Fibroblast of skin of left quadriceps (primary cell): ENCODE data around the gene C18orf63.
"Not testable (repeated sequence)": the region's sequence is repeated elsewhere in the genome, so short reads cannot be mapped to it uniquely, and the experiment has no call there.

Experiments used
- DNase-seq, 2 experiments: peaks; one replicate each; pipeline ENCODE4 v3.0.0-alpha.2; 2013; ENCODE audit warnings: low read depth in 2 of 2

C18orf63 gene

DNA sequence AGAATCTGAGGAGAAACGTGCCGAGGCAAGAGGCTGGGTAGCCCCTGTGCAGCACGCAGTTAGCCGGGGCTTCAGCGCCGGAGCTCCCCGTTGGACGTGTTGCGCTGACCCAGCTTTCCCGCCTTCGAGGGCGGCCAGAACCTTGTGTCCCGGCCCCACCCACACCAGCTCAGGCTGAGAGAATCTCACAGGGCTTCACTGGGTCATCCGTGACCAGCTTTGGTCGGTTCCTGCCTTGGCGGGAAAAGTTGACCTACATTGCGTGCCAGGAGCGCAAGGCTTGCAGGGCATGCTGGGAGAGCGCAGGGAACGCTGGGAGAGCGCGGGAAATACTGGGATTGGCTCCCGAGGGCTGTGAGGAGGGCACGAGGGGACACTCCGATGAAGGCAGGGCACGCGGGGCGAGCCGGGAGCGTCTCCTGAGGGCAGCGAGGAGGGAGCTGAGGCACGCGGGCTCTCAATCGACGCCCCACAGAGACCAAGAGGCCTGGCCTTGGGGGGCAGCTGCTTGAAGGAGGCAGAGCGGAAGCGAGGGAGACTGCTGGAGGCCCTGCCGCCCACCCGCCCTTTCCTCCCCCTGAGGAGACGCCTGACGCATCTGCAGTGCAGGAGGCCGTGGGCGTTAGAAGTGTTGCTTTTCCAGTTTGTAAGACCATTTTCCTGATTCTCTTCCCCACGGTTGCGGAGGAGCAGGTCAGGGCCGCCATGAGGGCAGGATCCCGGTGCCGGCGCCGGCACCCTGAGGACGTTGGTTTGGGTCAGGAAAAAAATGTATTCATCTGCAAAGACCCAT is at the start of gene C18orf63:
Gene C18orf63 (plus strand): TSS at position 376 of the 793 bp plus-strand sequence. CDS start 2,027 bp downstream, outside the sequence.
- DNase-seq, result no peak

DNA sequence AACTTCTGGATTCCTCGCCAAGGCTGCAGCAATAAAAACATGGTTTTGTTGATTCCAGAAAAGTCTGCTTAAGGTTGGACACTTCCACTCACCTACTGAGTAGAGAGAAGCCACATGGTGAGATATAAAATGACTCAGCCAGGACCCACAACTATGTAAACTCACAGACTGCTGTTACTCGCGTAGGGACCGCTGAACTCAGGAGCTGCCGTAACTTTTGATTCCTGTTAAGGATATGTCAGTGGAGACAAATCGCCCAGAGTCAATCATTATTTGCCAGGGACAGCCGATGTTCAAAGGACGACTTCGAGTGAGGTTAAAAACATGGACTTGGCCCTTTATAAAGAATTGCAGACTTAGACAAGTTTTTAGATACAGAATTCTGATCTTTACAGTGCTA is 49.5 kb upstream of the C18orf63 start:
- no peak for DNase-seq

DNA sequence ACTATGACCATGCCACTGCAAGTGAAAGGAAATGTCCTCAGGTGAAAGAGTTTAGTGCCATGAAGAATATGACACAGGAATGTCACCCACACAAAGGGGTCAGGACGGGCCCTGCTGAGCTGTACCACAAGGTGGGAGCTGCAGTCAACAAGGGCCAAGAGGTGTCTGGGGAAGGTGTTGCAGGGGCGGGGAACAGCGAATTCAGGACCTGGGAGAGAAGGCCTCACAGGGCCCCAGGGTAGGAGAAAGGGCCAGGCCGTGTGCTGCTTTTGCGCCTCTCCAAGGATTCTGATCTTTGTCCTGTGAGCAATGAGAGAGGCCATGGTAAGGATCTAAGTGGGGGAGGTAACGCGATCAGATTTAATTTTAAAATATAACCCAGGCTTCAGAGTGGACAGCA is 47.5 kb upstream of the C18orf63 start:
- DNase-seq, result no peak

DNA sequence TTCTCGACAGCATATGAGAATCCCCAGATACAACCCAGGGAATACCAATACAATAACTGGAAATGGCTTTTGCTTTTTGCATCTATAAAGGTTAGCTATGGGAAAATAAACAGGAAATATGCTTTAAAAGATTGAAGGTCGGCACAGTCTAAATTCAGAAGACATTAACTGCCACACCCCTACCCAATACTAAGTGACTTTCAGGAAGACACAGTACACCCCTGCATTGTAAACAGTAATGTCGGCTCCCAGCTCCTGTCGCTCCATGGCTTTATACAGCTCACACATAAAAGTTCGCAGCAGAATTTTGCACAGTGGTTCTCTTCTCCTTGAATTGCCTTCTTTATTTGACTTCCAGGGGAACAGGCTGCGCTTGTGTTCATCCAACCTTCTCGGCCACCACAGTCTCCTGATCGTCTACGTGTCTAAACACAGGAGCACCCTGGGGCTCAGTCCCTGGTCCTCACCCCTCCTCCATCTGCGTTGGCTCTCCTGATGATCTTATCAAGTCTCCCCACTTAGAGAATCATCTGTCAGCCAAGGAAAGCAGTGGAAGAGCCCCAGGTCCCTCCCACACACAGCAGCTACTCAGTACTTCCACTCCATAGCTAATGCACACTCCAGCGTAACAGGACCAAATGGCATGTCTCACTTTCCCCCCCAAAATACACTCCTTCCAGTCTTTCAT is 46.6 kb upstream of the C18orf63 start:
- DNase-seq, result no peak

DNA sequence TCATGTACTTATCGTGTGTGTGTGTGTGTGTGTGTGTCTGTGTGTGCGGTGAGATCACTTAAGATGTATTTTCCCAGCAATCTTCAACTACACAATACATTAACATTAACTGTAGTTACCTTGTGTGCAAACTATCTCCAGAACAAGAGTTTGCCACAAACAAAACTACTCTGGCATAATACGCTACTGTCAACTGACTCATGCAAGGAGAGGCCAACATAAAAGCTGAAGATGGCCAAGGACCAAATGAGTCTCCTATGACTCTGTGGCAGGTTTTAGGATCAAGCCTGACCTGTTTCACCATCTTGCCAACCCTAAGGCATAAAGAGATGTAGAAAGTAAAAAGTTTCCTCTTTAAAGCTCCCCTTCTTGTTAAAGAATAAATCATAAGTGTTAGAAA is 44.0 kb upstream of the C18orf63 start:
- no peak for DNase-seq

DNA sequence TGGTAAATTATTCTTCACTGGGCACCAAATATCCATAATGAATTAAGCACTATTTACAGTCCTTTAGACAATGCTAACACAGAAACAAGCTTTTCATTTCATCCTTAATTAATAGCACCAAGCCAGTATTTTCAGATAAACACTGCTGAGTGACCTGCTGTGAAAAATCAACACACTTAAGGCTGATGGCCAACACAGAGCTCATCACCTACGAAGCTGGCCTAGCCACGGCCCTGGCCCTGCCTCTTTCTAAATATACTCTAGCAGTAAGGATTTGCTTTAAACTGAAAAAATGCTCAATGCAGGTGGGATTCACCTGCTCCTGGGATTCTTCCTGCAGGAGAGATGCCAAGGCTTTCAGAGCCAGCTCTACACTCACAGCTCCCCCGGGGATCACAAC is 42.2 kb upstream of the C18orf63 start:
- DNase-seq, result no peak

DNA sequence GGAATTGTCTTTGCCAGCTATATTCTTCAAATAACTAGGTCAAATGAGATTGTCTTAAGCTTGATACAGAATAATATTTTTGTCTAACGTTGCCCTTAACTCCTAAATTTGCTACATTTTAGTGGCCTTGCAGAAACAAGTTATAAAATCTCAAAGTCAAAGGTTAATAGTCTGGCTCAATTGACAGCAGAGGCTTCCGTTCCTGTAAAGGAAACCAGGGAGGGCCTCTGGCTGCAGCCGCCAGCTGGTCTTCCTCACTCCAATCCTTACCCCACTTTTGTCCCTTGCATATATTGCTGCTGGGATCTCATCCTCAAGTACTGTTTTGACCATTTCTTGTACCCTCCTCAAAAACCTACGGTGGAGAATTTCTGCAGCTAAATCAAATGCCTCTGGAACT is 40.9 kb upstream of the C18orf63 start:
- DNase-seq, result no peak

DNA sequence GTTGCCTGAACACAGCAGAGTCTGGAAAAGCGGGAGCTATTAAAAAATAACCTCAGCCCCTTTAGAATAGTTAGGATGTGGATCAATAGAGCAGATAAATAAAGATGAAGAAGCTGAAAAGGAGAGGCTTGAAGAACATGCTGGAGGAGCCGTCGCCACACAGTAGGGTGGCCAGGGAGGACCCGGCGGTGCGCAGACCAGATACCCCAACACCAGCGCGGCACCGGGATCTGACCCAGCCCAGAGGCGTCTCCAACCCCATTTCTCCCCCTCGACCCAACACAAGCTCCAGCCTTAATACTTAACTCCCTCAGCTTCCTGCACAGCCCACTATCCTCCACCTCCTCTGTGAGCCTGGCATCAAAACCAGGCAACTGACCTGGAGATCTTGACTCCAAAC is 39.9 kb upstream of the C18orf63 start:
- no peak for DNase-seq

DNA sequence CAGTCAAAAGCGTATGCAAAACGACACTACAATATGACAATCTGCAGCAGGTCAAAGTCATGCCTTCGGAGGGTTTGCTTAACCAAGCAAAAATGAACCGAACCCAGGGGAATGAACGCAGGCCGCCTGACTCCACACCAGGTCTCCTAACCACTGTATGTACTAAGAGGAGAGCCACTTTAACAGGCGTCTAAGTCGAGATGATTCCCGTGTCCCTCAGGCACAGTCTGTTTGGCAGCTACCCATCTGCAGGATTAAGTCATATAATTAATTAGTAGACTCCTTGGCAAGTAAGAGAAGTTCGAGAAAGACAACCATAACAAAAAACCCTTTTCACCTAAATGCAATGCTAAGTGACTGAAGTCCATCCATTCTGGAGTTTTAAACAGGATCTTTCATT is 39.0 kb upstream of the C18orf63 start:
- DNase-seq, result no peak

DNA sequence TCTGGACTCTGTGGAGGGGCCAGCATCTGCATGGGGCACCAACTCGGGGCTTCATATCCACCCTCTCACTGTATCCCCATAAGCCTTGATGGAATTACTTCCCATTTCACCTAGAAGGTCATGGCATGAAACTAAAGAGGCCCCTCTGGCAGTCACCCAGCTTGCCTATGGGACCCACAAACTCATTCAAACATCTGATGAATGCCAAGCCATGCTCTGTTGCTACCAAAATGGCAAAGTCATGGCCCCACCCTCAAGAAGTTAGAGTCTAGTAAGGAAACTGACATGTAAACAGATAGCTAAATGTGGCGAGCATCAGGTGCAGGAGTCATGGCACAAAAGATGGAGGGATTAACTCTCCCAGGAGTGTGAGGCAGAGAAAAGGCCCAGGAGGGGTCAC is 38.3 kb upstream of the C18orf63 start:
- no peak for DNase-seq

DNA sequence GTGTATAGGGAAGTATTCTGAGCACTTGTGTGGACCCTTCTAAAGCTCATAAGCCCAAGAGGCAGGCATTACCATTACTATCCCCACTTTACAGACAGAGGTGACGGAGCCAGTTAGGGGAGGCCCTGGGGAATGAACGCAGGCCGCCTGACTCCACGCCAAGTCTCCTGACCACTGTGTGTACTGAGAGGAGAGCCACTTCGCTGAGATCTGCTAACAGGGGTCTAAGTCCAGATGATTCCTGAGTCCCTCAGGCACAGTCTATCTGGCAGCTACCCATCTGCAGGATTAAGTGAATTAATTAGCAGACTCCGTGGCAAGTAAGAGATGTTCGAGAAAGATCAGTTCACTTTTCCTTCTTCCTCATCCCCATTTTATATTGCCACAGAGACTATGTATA is 37.6 kb upstream of the C18orf63 start:
- no peak for DNase-seq

DNA sequence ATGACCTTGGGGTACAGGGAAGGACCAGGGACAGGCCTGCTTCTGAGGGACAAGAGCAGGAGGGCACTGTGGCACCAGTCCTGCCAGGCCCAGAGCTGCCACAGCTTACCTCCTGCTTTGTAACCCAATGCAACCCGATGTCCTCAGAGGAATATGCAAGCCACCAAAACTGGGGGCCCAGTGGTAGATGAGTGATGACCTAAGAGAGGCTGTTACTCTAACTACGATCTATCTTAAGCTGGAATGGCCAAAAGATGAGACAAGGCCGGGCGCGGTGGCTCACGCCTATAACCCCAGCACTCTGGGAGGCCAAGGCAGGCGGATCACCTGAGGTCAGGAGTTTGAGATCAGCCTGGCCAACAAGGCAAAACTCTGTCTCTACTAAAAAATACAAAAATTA is 36.7 kb upstream of the C18orf63 start:
- no peak for DNase-seq

DNA sequence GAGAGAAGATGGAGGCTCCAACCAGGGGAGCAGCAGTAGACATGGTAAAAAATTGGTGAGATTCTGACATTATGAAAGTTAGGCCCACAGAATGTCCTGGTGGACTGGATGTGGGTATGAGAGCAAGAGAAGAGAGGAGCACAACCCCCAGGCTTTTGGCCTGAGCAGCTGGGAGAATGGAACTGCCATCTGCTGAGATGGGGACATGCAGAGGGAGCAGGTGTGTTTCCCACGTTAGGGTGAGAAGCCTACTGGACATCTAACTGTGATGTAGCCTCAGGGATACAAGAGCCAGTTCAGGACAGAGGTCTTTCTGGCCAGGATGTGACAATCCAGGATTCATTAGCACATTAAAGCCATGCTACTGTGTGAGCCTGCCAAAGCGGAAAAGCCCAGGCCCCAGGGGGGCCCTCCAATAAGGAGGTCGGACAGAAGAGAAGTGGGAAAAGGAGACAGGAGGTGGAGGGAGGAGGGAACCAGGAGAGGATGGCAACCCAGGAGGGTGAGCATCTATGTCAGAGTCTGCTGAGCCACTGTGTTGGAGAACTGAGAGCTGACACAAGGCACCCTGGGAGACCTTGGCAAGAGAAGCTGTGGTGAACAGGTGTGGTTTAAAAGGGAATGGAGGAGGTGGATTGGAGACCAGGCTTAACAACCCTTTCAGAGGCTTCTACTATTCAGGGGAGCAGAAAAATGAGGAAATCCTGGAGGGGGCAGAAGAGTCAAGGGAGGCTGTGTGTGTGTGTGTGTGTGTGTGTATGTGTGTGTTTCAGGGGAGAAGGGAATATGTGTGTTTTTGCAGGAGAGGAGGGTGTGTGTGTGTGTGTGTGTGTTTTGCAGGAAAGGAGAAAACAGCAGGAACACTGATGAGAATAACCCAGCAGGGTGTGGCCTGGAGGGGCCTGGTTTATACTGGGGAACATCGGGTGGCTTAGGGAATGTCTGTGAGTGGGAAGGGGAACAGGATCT is 34.3 kb upstream of the C18orf63 start:
- DNase-seq, result no peak

DNA sequence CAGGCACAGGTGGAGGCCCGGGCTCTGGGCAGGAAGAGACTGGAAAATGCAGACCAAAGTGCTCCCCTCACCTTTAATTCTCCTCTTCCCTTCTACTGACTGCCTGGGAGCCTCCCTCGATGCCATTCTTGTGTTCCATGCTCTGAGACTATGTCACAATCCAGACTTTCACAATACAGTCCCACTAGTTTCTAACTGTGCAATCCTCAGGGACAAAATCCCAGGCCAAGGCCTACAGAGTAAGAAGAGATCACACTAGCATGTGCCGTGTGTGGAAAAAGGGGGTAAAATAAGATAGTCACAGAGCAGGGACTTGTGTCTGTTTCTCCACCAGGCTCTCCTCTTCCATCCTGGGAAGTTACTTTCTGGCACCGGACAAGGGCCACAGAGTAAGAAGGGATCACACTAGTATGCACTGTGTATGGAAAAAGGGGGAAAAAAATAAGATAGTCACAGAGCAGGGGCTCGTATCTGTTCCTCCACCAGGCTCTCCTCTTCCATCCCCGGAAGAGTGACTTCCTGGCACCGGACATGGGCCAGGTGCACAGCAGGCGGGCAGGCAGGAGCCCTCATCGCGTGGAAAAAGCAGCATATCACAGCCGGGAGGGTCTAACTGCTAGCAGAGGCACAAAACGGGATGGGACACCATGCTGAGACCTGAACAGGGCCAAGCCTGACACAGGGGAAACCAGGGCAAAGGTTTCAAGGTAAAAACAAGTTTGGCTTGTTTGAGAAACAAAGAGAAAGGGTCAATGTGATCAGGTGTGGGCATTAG is 33.5 kb upstream of the C18orf63 start:
- DNase-seq, result no peak

DNA sequence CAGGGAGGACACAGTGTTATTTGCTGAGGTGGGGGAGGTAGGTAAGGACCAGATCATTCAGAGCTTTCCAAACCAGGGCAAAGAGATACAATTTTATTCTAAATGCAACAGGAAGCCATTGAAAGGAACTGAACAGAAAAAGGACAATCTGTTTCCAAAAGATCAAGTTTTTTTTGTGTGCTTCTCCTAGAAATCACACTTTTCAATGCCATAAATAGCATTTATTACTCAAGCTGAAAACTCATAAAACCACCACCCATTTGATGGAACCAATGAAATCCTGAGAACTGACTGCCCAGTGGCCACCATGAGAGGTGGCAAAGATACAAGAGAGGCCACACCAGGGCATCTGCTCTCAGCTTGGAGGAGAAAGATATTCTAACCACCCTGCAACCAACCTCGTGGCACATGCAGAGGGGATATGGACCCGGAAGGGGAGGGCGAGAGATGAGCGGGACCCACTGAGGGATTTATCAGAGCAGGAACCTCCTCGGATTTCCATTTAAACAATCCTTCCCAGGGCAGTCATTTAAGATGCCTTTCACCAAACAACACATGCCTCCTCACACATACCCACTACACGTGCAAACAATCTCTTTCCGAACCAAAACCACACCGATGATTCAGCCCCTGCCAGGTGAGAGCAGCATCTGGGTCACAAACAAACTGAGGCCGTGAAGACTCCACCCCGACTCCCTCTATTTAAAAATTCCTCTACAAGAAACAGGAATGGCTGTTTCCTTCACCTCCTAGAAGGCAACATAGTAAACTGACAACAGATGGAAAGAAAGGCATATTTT is 32.7 kb upstream of the C18orf63 start:
- no peak for DNase-seq

DNA sequence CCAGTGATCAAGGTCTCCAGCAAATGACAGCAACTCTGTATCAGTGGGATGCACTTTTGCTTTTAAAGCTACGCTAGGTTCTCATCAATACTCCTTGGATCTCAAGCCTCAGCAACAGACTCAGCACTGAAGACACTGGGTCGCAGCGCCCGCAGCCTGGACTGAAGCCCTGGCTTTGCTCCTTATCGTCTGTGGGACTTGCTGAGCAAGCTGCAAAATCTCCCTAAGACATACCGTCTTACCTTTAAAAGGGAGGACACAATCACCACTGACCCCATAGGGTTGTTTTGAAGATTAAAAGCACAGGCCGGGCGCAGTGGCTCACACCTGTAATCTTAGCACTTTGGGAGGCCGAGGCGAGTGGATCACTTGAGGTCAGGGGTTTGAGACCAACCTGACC is 32.0 kb upstream of the C18orf63 start:
- no peak for DNase-seq

DNA sequence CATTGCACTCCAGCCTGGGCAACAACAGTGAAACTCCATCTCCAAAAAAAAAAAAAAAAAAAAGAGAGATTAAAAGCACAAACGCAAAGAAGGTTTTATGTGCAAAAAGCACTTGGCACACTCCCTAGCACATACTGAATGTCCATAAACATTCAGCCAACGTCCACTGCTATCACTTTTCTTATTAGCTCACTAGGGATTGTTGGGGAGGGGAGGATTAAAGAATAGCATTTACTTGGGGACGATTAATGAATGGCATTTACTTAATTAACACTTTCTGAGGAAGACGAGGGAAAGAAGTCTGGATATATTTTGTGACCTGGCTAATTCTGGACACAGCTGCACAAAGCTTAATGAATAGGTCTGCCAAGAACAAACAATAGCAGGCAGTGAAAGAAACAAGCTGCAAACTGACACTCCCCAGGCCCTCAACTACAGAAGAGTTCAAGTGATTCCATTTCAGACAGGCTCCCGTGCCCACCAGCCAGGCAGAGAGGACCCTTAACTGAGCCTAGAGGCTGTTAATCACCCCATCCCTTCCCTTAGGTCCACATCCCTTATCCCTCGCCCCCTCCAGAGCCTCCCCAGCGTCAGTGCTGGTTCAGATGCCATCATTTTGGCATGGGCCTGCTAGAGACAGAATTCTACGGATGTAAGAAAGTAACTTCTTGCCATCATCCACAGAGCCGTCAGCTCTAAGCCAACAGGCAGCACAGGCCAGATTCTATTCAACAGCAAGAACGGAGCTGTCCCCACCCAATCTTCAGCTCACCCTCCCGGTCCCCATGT is 31.3 kb upstream of the C18orf63 start:
- no peak for DNase-seq

DNA sequence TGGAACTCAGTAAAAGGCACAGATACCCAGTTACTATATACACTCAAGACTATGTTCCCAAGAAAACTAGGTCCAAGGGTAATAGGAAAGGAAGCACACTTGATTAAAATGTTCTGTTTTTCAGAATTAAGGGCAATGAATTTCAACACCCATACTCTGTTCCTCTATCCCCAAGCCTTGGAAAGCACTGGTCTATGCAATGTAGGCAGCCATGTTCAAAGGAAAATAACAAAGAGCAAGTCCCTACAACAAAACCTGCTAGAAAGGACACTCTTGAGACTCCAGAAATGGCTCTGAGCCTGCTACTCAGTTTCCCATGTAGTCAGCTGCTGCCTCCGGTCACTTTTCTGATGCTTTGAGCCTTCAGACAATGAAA is 30.7 kb upstream of the C18orf63 start:
- DNase-seq, result no peak

DNA sequence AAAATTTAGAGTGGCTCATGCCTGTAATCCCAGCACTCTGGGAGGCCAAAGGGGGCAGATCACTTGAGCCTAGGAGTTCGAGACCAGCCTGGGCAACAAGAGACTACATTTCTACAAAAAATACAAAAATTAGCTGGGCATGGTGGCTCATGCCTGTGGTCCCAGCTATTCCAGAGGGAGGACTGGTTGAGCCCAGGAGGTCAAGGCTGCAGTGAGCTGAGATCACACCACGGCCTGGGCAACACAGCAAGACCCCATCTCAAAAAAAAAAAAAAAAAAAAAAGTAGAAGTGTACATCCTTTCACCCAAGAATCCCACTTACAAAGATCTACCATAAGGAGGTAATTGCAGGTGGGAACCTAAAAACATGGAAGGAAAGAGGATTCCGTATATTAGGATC is 30.1 kb upstream of the C18orf63 start:
- not testable (repeated sequence) for DNase-seq
